HCT116 (cell line): ENCODE results near the gene DSG1.

Experiments used
- CEBPB ChIP-seq: IDR thresholded peaks from 2 replicates; pipeline ENCODE4 v1.6.1; 2012; ENCODE audit warnings: low read depth
- EGR1 ChIP-seq: IDR thresholded peaks from 2 replicates; pipeline ENCODE4 v1.6.1; 2012; ENCODE audit warnings: low read depth
- EZH2 ChIP-seq: fragments of 200-600 bp; sonication (generic); IDR thresholded peaks from 2 replicates; pipeline ENCODE4 v1.6.1; 2017; ENCODE audit warnings: antibody characterized with exemption, mixed run types
- EZH2phosphoT487 ChIP-seq: fragments of 200-600 bp; IDR thresholded peaks from 2 replicates; pipeline ENCODE4 v1.6.1; 2018; ENCODE audit warnings: antibody characterized with exemption, borderline replicate concordance
- MAX ChIP-seq: IDR thresholded peaks from 2 replicates; pipeline ENCODE4 v1.6.1; 2012
- POLR2A ChIP-seq: IDR thresholded peaks from 2 replicates; pipeline ENCODE4 v1.7.0; 2011; ENCODE audit warnings: borderline replicate concordance; ENCODE audit not compliant: insufficient read depth, insufficient read length; ENCODE audit errors: extremely low read depth
- POLR2AphosphoS5 ChIP-seq: IDR thresholded peaks from 2 replicates; pipeline ENCODE4 v1.6.1; 2011; ENCODE audit warnings: mild to moderate bottlenecking, low read depth, low read length, moderate library complexity
- REST ChIP-seq: IDR thresholded peaks from 2 replicates; pipeline ENCODE4 v1.6.1; 2012; ENCODE audit warnings: low read depth
- SP1 ChIP-seq: IDR thresholded peaks from 2 replicates; pipeline ENCODE4 v1.6.1; 2012; ENCODE audit warnings: low read depth
- TCF7L2 ChIP-seq: IDR thresholded peaks from 2 replicates; pipeline ENCODE4 v1.7.0; 2011; ENCODE audit warnings: borderline replicate concordance, inconsistent platforms; ENCODE audit not compliant: insufficient read depth, insufficient read length; ENCODE audit errors: extremely low read depth
- YY1 ChIP-seq: IDR thresholded peaks from 2 replicates; pipeline ENCODE4 v1.6.1; 2011; ENCODE audit warnings: low read length, low read depth, moderate library complexity, mild to moderate bottlenecking; ENCODE audit not compliant: insufficient replicate concordance; ENCODE audit errors: extremely low read depth
- ZFX ChIP-seq: fragments of 450-650 bp; IDR thresholded peaks from 2 replicates; pipeline ENCODE4 v1.6.1; 2017
- TF ChIP-seq, protein P1 (sequence below), 3 experiments: fragments of 200-600 bp in 1 of 3; sonication (generic) in 1 of 3; IDR thresholded peaks in 2 of 3; conservative IDR thresholded peaks in 1 of 3; 2 replicates each; pipeline ENCODE4 v1.5.1; 2012 to 2017; ENCODE audit warnings: low read depth in 2 of 3, low read length in 2 of 3, antibody characterized with exemption in 1 of 3, borderline replicate concordance in 1 of 3, control low read depth in 1 of 3, mild to moderate bottlenecking in 1 of 3, mixed read lengths in 1 of 3, mixed run types in 1 of 3, moderate library complexity in 1 of 3; ENCODE audit not compliant: insufficient read depth in 1 of 3

DNA sequence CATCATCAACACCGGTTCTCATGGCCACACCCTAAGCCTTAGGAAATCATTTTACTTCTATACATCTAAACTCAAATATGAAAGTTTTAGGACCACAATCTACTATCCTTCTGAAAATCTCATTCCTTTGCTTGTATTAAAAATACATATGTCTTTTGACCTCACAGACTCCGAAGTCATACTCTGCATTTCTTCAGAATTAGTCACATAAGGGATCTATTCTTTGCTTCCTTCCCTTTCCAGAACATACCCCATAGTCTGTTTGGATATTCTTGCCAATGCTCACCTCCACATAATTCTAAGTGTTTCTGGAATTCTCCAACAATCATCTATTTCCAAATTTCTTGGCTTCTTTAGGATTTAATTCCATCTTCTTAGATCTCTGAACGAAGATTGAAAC, 14.2 kb upstream of the DSG1 start:
- TF ChIP-seq EZH2 (no peak), CEBPB (no peak), EZH2phosphoT487 (no peak), SP1 (no peak), POLR2A (no peak), TCF7L2 (no peak), ZFX (no peak), YY1 (no peak), POLR2AphosphoS5 (no peak), MAX (no peak), REST (no peak), EGR1 (no peak)
- TF ChIP-seq, protein P1, sequence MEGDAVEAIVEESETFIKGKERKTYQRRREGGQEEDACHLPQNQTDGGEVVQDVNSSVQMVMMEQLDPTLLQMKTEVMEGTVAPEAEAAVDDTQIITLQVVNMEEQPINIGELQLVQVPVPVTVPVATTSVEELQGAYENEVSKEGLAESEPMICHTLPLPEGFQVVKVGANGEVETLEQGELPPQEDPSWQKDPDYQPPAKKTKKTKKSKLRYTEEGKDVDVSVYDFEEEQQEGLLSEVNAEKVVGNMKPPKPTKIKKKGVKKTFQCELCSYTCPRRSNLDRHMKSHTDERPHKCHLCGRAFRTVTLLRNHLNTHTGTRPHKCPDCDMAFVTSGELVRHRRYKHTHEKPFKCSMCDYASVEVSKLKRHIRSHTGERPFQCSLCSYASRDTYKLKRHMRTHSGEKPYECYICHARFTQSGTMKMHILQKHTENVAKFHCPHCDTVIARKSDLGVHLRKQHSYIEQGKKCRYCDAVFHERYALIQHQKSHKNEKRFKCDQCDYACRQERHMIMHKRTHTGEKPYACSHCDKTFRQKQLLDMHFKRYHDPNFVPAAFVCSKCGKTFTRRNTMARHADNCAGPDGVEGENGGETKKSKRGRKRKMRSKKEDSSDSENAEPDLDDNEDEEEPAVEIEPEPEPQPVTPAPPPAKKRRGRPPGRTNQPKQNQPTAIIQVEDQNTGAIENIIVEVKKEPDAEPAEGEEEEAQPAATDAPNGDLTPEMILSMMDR (IDR thresholded peaks at IDR 0.05 in 2 of 3, conservative IDR thresholded peaks at IDR 0.05 in 1 of 3; ENCODE audit: borderline replicate concordance in 1 of 3, insufficient read depth in 1 of 3, low read depth in 2 of 3, low read length in 2 of 3): no peak
